CD8-positive, alpha-beta memory T cell (primary cell): ENCODE results near the gene EFNA5. TPM values are rescaled to one million over a fixed set of nuclear protein-coding genes. Genes with fewer than 3 reads are reported as not detected.

ENCODE experiments used
- CTCF ChIA-PET: fragments of 350-600 bp; sonication (Branson Sonifier 250); formaldehyde crosslinking; loops from one replicate; lab custom pipeline; 2021; ENCODE audit warnings: antibody characterized with exemption; lab: Charles Lee
- POLR2A ChIA-PET: fragments of 350-600 bp; sonication (Branson Sonifier 250); formaldehyde crosslinking; loops from one replicate; lab custom pipeline; 2021; ENCODE audit warnings: antibody characterized with exemption; lab: Charles Lee
- DNase-seq, 5 donors: peaks; one replicate each; pipeline versions ENCODE4 v3.0.0 to v3.0.0-alpha.2; 2020 to 2022; ENCODE audit warnings: mixed read lengths in 1 of 5
- H3K27ac ChIP-seq: one replicate; pipeline ENCODE4 v1.7.0; 2013; ENCODE audit warnings: low read depth, mild to moderate bottlenecking, low read length, moderate library complexity
- H3K27me3 ChIP-seq: 2 replicates; pipeline ENCODE4 v1.7.0; 2013; ENCODE audit warnings: low read length, mild to moderate bottlenecking; ENCODE audit not compliant: insufficient read depth, poor library complexity, severe bottlenecking
- H3K36me3 ChIP-seq: 2 replicates; pipeline ENCODE4 v1.7.0; 2013; ENCODE audit warnings: mild to moderate bottlenecking, low read length, moderate library complexity; ENCODE audit not compliant: insufficient read depth
- H3K4me1 ChIP-seq: 2 replicates; pipeline ENCODE4 v1.7.0; 2013; ENCODE audit warnings: mild to moderate bottlenecking, low read length, moderate library complexity; ENCODE audit not compliant: insufficient read depth
- H3K4me3 ChIP-seq: 2 replicates; pipeline ENCODE4 v1.7.0; 2013; ENCODE audit warnings: mild to moderate bottlenecking, low read length
- H3K9me3 ChIP-seq: 2 replicates; pipeline ENCODE4 v1.7.0; 2013; ENCODE audit warnings: mild to moderate bottlenecking, low read length
- H3K27ac Mint-ChIP-seq, 8 donors: one replicate each; pipeline ENCODE4 v1.8.0; 2020 to 2021; ENCODE audit warnings: mixed read lengths in 8 of 8, mild to moderate bottlenecking in 6 of 8, inconsistent platforms in 3 of 8, moderate library complexity in 3 of 8
- H3K27me3 Mint-ChIP-seq, 2 donors: one replicate each; pipeline ENCODE4 v1.8.0; 2020 to 2021; ENCODE audit warnings: mixed read lengths in 2 of 2, mild to moderate bottlenecking in 1 of 2, moderate library complexity in 1 of 2
- H3K36me3 Mint-ChIP-seq, 3 donors: one replicate each; pipeline ENCODE4 v1.8.0; 2020 to 2021; ENCODE audit warnings: mixed read lengths in 3 of 3, inconsistent platforms in 1 of 3, mild to moderate bottlenecking in 1 of 3
- H3K4me1 Mint-ChIP-seq, 3 donors: one replicate each; pipeline ENCODE4 v1.8.0; 2020 to 2021; ENCODE audit warnings: mixed read lengths in 3 of 3, inconsistent platforms in 1 of 3, mild to moderate bottlenecking in 1 of 3
- H3K4me3 Mint-ChIP-seq, 7 donors: one replicate each; pipeline ENCODE4 v1.8.0; 2020 to 2021; ENCODE audit warnings: mixed read lengths in 7 of 7, mild to moderate bottlenecking in 6 of 7, moderate library complexity in 4 of 7, inconsistent platforms in 2 of 7
- H3K9me3 Mint-ChIP-seq, 5 donors: one replicate each; pipeline ENCODE4 v1.8.0; 2020 to 2022; ENCODE audit warnings: mixed read lengths in 5 of 5, mild to moderate bottlenecking in 3 of 5, moderate library complexity in 2 of 5, inconsistent platforms in 1 of 5
- polyA plus RNA-seq: library from polyadenylated mRNA; unstranded; fragments of 300-500 nt; fragmentation: Illumina TruSeq; gene quantifications from one replicate; pipeline ENCODE4 v1.2.3, GENCODE V29; 2021
- total RNA-seq, 2 experiments: library from RNA; stranded (reverse); gene quantifications; one replicate each; pipeline ENCODE4 v1.2.3, GENCODE V29; 2021

The EFNA5 gene
- total and polyA plus RNA-seq, 3 experiments from 2014 or later = 0.21 TPM; not detected in 2

DNA sequence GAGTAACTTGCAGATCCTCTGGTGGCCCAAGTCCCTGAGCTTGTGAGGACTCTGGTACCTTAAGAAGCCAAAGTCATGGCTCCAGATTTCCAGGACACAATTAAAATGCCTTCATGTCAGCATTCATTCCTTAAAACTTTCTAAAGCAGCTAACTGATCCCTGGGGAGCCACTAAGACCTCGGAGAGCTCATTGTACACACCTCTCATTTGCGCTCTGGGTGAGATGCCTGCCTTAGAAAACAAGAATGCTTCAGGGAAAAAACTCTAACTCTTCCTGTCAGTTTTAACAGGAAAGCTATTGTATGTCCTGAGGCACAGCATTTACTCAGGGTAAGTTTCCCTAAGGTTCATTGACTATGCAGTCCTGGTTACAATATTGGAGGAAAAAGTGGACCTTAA lies 285.0 kb downstream of the EFNA5 start:
- Histone ChIP-seq H3K4me1 (peaks cover 18% of the 10 kb centered on the region), H3K27ac (no peak overlapping the region), H3K27me3 (no peaks in the 10 kb centered on the region), H3K9me3 (no peaks in the 10 kb centered on the region), H3K36me3 (no peaks in the 10 kb centered on the region), H3K4me3 (no peak overlapping the region)
- Mint-ChIP-seq H3K4me3 (no peak overlapping the region), H3K36me3 (no peaks in the 10 kb centered on the region), H3K9me3 (no peaks in the 10 kb centered on the region), H3K4me1 (peaks cover 30 to 33% (median 31%) of the 10 kb centered on the region in 3 donors), H3K27me3 (peaks cover 0 to 4% of the 10 kb centered on the region in 2 donors), H3K27ac (no peak overlapping the region)
- DNase-seq = no peak
- CTCF ChIA-PET = no interaction called here
- POLR2A ChIA-PET = no interaction called here

DNA sequence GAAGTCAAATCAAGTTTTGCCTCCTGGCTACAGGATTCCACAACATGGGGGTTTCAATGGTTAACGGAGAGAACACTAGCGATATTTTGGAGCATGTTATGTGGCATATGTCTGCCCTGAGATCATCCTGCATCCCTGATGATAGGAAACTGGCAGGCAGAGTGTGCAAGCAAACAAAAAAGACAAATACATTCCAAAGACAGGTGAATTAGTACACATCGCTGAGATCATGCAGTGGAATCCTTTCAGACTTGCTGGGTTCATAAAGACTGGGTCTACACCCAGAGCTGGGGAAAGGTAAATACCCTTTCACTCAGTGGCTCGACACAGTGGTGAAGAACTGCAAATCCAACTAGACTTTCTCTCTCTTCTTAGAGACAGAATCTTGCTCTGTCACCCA lies 286.5 kb downstream of the EFNA5 start:
- ChIA-PET CTCF (no interaction called here), POLR2A (no interaction called here)
- Histone ChIP-seq H3K27me3 (no peaks in the 10 kb centered on the region), H3K36me3 (no peaks in the 10 kb centered on the region), H3K4me3 (no peak overlapping the region), H3K9me3 (no peaks in the 10 kb centered on the region), H3K27ac (no peak overlapping the region), H3K4me1 (peaks cover 14% of the 10 kb centered on the region)
- Mint-ChIP-seq H3K27ac (peak overlapping the region in 1 of 8 donors; percentile 40), H3K4me3 (no peak overlapping the region), H3K27me3 (peaks cover 0 to 4% of the 10 kb centered on the region in 2 donors), H3K36me3 (no peaks in the 10 kb centered on the region), H3K9me3 (no peaks in the 10 kb centered on the region), H3K4me1 (peaks cover 23 to 26% (median 24%) of the 10 kb centered on the region in 3 donors)
- no peak for DNase-seq

GRCh38 chr5:107383414-107383813 lies 287.3 kb downstream of the EFNA5 start:
- H3K4me3 Mint-ChIP-seq = peak overlapping the region in 1 of 7 donors; percentile 28
- ChIA-PET CTCF (no interaction called here), POLR2A (no interaction called here)
- H3K36me3 Mint-ChIP-seq = no peaks in the 10 kb centered on the region
- DNase-seq = no peak
- Histone ChIP-seq H3K27ac (no peak overlapping the region), H3K27me3 (no peaks in the 10 kb centered on the region), H3K4me1 (peaks cover 5% of the 10 kb centered on the region), H3K36me3 (no peaks in the 10 kb centered on the region), H3K9me3 (no peaks in the 10 kb centered on the region), H3K4me3 (no peak overlapping the region)
- H3K27ac Mint-ChIP-seq = no peak overlapping the region
- no peaks in the 10 kb centered on the region for H3K9me3 Mint-ChIP-seq
- H3K27me3 Mint-ChIP-seq = peaks cover 0 to 4% of the 10 kb centered on the region in 2 donors
- H3K4me1 Mint-ChIP-seq = peaks cover 15 to 17% (median 16%) of the 10 kb centered on the region in 3 donors

GRCh38 chr5:107381189-107381856 lies 289.4 kb downstream of the EFNA5 start:
- no peaks in the 10 kb centered on the region for H3K36me3 ChIP-seq
- POLR2A ChIA-PET = no interaction called here
- Mint-ChIP-seq H3K4me3 (no peak overlapping the region), H3K9me3 (no peaks in the 10 kb centered on the region), H3K36me3 (no peaks in the 10 kb centered on the region), H3K27me3 (peaks cover 4 to 6% of the 10 kb centered on the region in 2 donors), H3K4me1 (peaks cover 0 to 3% (median 0%) of the 10 kb centered on the region in 3 donors), H3K27ac (no peak overlapping the region)
- H3K4me1 ChIP-seq = no peaks in the 10 kb centered on the region
- DNase-seq = no peak
- H3K4me3 ChIP-seq = no peak overlapping the region
- CTCF ChIA-PET = no interaction called here
- H3K27me3 ChIP-seq = no peaks in the 10 kb centered on the region
- no peaks in the 10 kb centered on the region for H3K9me3 ChIP-seq
- H3K27ac ChIP-seq = no peak overlapping the region

DNA sequence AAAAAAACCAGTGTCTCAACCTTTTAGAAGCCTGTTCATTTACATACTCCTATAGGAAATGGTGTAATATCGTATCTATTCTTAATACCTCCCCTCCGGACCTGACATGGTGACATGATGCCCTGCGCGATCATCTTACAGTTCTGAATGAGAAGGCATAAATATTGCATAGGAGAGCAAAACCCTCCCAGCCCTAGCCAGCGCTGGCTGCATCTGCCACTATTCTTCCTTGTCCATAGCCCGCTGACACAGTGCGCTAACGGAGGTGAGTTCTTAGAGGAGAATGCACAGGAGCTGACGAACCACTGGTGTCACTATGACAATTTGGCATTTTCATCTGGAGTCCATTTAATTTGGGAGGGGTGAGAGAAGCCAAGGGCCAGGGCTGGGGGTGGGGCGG lies 290.1 kb downstream of the EFNA5 start:
- H3K4me1 Mint-ChIP-seq = no peaks in the 10 kb centered on the region
- CTCF ChIA-PET = no interaction called here

DNA sequence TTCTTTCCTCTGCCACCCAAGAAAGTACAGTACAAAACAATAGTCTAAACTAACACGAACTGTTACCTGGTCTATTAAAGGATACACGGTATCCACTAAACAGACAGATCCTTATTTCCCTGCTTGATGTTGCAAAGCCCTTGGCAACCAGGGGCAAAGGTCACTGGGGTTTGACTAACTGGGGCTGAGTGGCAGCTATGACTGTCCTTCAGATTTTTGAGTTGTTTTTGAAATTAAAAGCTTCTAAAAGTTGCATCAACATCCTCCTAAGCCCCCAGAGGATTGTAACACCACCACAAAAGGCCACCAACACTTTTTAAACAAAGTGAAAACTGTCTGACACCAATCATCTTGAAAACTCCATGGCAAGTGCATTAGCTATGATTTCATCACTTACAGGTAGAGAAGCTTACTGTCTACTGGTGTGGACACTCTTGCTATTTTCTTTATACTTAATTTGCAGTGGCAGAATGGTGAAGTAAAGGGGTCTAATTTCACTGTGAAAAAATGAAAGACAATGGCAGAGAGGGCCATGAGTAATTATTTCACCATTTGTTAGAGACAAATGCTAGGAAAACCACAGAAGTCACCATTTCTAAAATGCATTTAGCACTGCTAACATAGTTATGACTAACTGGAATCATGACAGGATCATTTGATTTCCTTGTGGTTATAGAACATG lies 292.4 kb downstream of the EFNA5 start:
- POLR2A ChIA-PET = no interaction called here
- no peaks in the 10 kb centered on the region for H3K36me3 Mint-ChIP-seq
- DNase-seq = no peak
- no peaks in the 10 kb centered on the region for H3K9me3 ChIP-seq
- H3K27ac Mint-ChIP-seq = no peak overlapping the region
- no peaks in the 10 kb centered on the region for H3K36me3 ChIP-seq
- peaks cover 4 to 6% of the 10 kb centered on the region in 2 donors for H3K27me3 Mint-ChIP-seq
- H3K4me3 ChIP-seq = no peak overlapping the region
- CTCF ChIA-PET = no interaction called here
- no peaks in the 10 kb centered on the region for H3K27me3 ChIP-seq
- H3K4me1 ChIP-seq = no peaks in the 10 kb centered on the region
- H3K4me3 Mint-ChIP-seq = no peak overlapping the region
- no peaks in the 10 kb centered on the region for H3K9me3 Mint-ChIP-seq
- H3K27ac ChIP-seq = no peak overlapping the region
- no peaks in the 10 kb centered on the region for H3K4me1 Mint-ChIP-seq

More for the DNA sequence above, 290.1 kb downstream of the EFNA5 start:
- Histone ChIP-seq H3K4me1 (no peaks in the 10 kb centered on the region), H3K27me3 (no peaks in the 10 kb centered on the region), H3K9me3 (no peaks in the 10 kb centered on the region), H3K36me3 (no peaks in the 10 kb centered on the region), H3K27ac (no peak overlapping the region), H3K4me3 (no peak overlapping the region)
- Mint-ChIP-seq H3K36me3 (no peaks in the 10 kb centered on the region), H3K27me3 (peaks cover 4 to 6% of the 10 kb centered on the region in 2 donors), H3K4me3 (no peak overlapping the region), H3K27ac (no peak overlapping the region), H3K9me3 (no peaks in the 10 kb centered on the region)
- POLR2A ChIA-PET = no interaction called here
- no peak for DNase-seq

GRCh38 chr5:107377277-107377609 lies 293.5 kb downstream of the EFNA5 start:
- CTCF ChIA-PET = no interaction called here
- peaks cover 4% of the 10 kb centered on the region in 2 donors for H3K27me3 Mint-ChIP-seq

GRCh38 chr5:107376546-107377276 lies 294.0 kb downstream of the EFNA5 start:
- no peak overlapping the region for H3K4me3 ChIP-seq
- H3K27me3 ChIP-seq = no peaks in the 10 kb centered on the region
- Mint-ChIP-seq H3K36me3 (no peaks in the 10 kb centered on the region), H3K27me3 (peaks cover 4% of the 10 kb centered on the region in 2 donors), H3K4me1 (no peaks in the 10 kb centered on the region), H3K9me3 (no peaks in the 10 kb centered on the region), H3K27ac (no peak overlapping the region), H3K4me3 (no peak overlapping the region)
- H3K9me3 ChIP-seq = no peaks in the 10 kb centered on the region
- H3K4me1 ChIP-seq = no peaks in the 10 kb centered on the region
- H3K36me3 ChIP-seq = no peaks in the 10 kb centered on the region
- POLR2A ChIA-PET = no interaction called here
- CTCF ChIA-PET = no interaction called here
- no peak overlapping the region for H3K27ac ChIP-seq
- DNase-seq = no peak

More at GRCh38 chr5:107377277-107377609, 293.5 kb downstream of the EFNA5 start:
- H3K9me3 Mint-ChIP-seq = no peaks in the 10 kb centered on the region
- H3K4me3 ChIP-seq = no peak overlapping the region
- no peaks in the 10 kb centered on the region for H3K4me1 Mint-ChIP-seq
- no peak for DNase-seq
- no peak overlapping the region for H3K27ac Mint-ChIP-seq
- H3K27ac ChIP-seq = no peak overlapping the region
- H3K4me3 Mint-ChIP-seq = no peak overlapping the region
- no peaks in the 10 kb centered on the region for H3K27me3 ChIP-seq
- POLR2A ChIA-PET = no interaction called here
- H3K36me3 ChIP-seq = no peaks in the 10 kb centered on the region
- H3K9me3 ChIP-seq = no peaks in the 10 kb centered on the region
- no peaks in the 10 kb centered on the region for H3K36me3 Mint-ChIP-seq
- H3K4me1 ChIP-seq = no peaks in the 10 kb centered on the region
